ENCODE measurements around the gene ENO1.

DNA sequence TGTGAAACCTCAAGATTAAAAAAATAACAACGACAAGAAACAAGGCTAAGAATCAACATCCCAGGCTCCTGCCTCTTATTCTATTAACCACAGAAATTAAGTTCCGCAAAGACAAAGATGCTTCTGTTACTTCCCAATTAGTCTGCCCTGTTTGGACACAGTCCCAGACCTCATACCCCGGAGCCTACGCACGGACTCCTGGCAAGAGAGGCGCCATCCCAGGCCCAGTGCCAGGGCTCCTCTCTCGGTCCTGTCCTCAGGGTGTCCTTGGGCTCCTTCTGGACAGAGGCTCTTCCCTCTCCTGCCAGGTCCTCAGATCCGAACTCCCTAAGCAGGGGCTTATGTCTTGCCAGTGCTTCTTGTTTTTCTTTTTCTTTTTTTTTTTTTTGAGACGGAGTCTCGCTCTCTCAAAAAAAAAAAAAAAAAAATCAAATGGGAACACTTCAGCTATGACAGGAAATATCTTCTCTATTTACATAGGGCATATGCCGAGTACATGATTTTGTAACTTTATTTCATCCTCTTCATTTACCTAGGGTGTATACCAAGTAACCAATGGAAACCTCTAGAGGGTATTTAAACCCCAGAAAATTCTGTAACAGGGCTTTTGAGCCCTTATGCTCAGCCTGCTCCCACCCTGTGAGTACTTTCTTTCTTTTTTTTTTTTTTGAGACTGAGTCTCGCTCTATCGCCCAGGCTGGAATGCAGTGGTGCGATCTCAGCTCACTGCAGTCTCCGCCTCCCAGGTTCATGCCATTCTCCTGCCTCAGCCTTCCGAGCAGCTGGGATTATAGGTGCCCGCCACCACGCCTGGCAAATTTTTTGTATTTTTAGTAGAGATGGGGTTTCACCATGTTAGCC is 11.7 kb upstream of the ENO1 start:
- TF ChIP-seq, protein P1, sequence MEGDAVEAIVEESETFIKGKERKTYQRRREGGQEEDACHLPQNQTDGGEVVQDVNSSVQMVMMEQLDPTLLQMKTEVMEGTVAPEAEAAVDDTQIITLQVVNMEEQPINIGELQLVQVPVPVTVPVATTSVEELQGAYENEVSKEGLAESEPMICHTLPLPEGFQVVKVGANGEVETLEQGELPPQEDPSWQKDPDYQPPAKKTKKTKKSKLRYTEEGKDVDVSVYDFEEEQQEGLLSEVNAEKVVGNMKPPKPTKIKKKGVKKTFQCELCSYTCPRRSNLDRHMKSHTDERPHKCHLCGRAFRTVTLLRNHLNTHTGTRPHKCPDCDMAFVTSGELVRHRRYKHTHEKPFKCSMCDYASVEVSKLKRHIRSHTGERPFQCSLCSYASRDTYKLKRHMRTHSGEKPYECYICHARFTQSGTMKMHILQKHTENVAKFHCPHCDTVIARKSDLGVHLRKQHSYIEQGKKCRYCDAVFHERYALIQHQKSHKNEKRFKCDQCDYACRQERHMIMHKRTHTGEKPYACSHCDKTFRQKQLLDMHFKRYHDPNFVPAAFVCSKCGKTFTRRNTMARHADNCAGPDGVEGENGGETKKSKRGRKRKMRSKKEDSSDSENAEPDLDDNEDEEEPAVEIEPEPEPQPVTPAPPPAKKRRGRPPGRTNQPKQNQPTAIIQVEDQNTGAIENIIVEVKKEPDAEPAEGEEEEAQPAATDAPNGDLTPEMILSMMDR (IDR thresholded peaks at IDR 0.05 in 2 of 3, conservative IDR thresholded peaks at IDR 0.05 in 1 of 3; ENCODE audit: control insufficient read depth in 2 of 3, extremely low read depth in 1 of 3, insufficient read depth in 1 of 3, low read depth in 3 of 3, low read length in 3 of 3) = no peak
- TF ChIP-seq POLR2AphosphoS5 (IDR thresholded peaks at IDR 0.05; ENCODE audit: low read length) (no peak), HDAC2 (IDR thresholded peaks at IDR 0.05) (no peak), SREBF2 (IDR thresholded peaks at IDR 0.05; ENCODE audit: low read length) (no peak), ZNF217 (IDR thresholded peaks at IDR 0.05) (no peak), EP300 (IDR thresholded peaks at IDR 0.05; ENCODE audit: borderline replicate concordance in 1 of 2, control insufficient read depth in 1 of 2, low read depth in 2 of 2, low read length in 2 of 2) (no peak)
- TF ChIP-seq, protein P2, sequence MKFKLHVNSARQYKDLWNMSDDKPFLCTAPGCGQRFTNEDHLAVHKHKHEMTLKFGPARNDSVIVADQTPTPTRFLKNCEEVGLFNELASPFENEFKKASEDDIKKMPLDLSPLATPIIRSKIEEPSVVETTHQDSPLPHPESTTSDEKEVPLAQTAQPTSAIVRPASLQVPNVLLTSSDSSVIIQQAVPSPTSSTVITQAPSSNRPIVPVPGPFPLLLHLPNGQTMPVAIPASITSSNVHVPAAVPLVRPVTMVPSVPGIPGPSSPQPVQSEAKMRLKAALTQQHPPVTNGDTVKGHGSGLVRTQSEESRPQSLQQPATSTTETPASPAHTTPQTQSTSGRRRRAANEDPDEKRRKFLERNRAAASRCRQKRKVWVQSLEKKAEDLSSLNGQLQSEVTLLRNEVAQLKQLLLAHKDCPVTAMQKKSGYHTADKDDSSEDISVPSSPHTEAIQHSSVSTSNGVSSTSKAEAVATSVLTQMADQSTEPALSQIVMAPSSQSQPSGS (IDR thresholded peaks at IDR 0.05; ENCODE audit: low read length) = no peak
- TF ChIP-seq, protein P3, sequence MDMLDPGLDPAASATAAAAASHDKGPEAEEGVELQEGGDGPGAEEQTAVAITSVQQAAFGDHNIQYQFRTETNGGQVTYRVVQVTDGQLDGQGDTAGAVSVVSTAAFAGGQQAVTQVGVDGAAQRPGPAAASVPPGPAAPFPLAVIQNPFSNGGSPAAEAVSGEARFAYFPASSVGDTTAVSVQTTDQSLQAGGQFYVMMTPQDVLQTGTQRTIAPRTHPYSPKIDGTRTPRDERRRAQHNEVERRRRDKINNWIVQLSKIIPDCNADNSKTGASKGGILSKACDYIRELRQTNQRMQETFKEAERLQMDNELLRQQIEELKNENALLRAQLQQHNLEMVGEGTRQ (IDR thresholded peaks at IDR 0.05; ENCODE audit: borderline replicate concordance, low read depth, low read length) = no peak

All from GM12878 (cell line).